K562 (cell line): ENCODE results near the gene PHF21A.

ENCODE experiments used
- ATF3 ChIP-seq, 2 experiments: fragments of 450-650 bp in 1 of 2; sonication (generic) in 1 of 2; formaldehyde crosslinking in 1 of 2; IDR thresholded peaks in 1 of 2; conservative IDR thresholded peaks in 1 of 2; 2 replicates each; pipeline versions ENCODE4 v1.6.1 to v1.8.1; 2016 to 2023; ENCODE audit warnings: mild to moderate bottlenecking in 2 of 2, moderate library complexity in 2 of 2, inconsistent platforms in 1 of 2, missing genetic modification reagents in 1 of 2
- CHAMP1 ChIP-seq: fragments of 450-650 bp; IDR thresholded peaks from 2 replicates; pipeline ENCODE4 v1.6.1; 2016; ENCODE audit warnings: mild to moderate bottlenecking
- CTCF ChIP-seq, 3 experiments: IDR thresholded peaks in 2 of 3; conservative IDR thresholded peaks in 1 of 3; 2 replicates each; pipeline ENCODE4 v1.5.1; 2011 to 2012; ENCODE audit warnings: low read length in 3 of 3, mild to moderate bottlenecking in 3 of 3, control low read depth in 2 of 3, improper control_type of control experiment in 1 of 3, inconsistent platforms in 1 of 3, low read depth in 1 of 3, mixed read lengths in 1 of 3, moderate library complexity in 1 of 3; ENCODE audit not compliant: insufficient read depth in 2 of 3
- EP300 ChIP-seq: IDR thresholded peaks from 2 replicates; pipeline ENCODE4 v1.6.1; 2012; ENCODE audit warnings: low read length, improper control_type of control experiment
- HNRNPH1 ChIP-seq: fragments of 200-400 bp; formaldehyde crosslinking; optimal IDR thresholded peaks from 2 replicates; pipeline ENCODE3; 2017; ENCODE audit warnings: low read depth, mild to moderate bottlenecking, low read length, moderate library complexity
- HNRNPL ChIP-seq: fragments of 200-400 bp; formaldehyde crosslinking; IDR thresholded peaks from 2 replicates; pipeline ENCODE4 v1.6.1; 2017; ENCODE audit warnings: low read depth, mild to moderate bottlenecking, low read length
- POLR2A ChIP-seq: fragments of 450-650 bp; conservative IDR thresholded peaks from 2 replicates; pipeline ENCODE4 v1.6.1; 2016
- SP1 ChIP-seq: sonication (generic); formaldehyde crosslinking; IDR thresholded peaks from 2 replicates; pipeline ENCODE4 v1.8.1; 2022; ENCODE audit warnings: mild to moderate bottlenecking, missing genetic modification reagents
- TCF7L2 ChIP-seq: fragments of 150-350 bp; IDR thresholded peaks from 2 replicates; pipeline ENCODE4 v1.6.1; 2016; ENCODE audit warnings: low read depth, mild to moderate bottlenecking, low read length, moderate library complexity
- USF1 ChIP-seq: sonication (generic); formaldehyde crosslinking; IDR thresholded peaks from 2 replicates; pipeline ENCODE4 v1.9.0; 2022; ENCODE audit warnings: mild to moderate bottlenecking, missing genetic modification reagents
- ZNF174 ChIP-seq: fragments of 250-450 bp; sonication (Bioruptor Pico); IDR thresholded peaks from 2 replicates; pipeline ENCODE4 v1.4.0; 2020; ENCODE audit warnings: mild to moderate bottlenecking
- ZNF184 ChIP-seq: sonication (generic); formaldehyde crosslinking; IDR thresholded peaks from 2 replicates; pipeline ENCODE4 v1.5.0; 2020; ENCODE audit warnings: missing genetic modification reagents
- ZNF318 ChIP-seq, 2 experiments: fragments of 450-650 bp; IDR thresholded peaks; 2 replicates each; pipeline ENCODE4 v1.6.1; 2016; ENCODE audit warnings: mild to moderate bottlenecking in 2 of 2, borderline replicate concordance in 1 of 2, low read depth in 1 of 2, moderate library complexity in 1 of 2
- ZNF518B ChIP-seq: fragments of 250-450 bp; sonication (Bioruptor Pico); IDR thresholded peaks from 2 replicates; pipeline ENCODE4 v1.5.0; 2021; ENCODE audit warnings: mild to moderate bottlenecking, moderate library complexity

- no peak for TF ChIP-seq HNRNPL
- no peak for TF ChIP-seq CTCF (IDR thresholded peaks at IDR 0.05 in 2 of 3, conservative IDR thresholded peaks at IDR 0.05 in 1 of 3; ENCODE audit: insufficient read depth in 2 of 3, low read depth in 1 of 3, low read length in 3 of 3)
- no peak for TF ChIP-seq EP300
- no peak for TF ChIP-seq CHAMP1
- TF ChIP-seq ZNF518B (CRISPR knock-in tag), result no peak
- no peak for TF ChIP-seq TCF7L2
- TF ChIP-seq POLR2A, result no peak
- no peak for TF ChIP-seq ZNF184 (CRISPR knock-in tag)
- TF ChIP-seq HNRNPH1, result no peak
- TF ChIP-seq ZNF174 (CRISPR knock-in tag), result no peak
- no peak for TF ChIP-seq ZNF318 (IDR thresholded peaks at IDR 0.05; ENCODE audit: borderline replicate concordance in 1 of 2, low read depth in 1 of 2)
- TF ChIP-seq SP1 (CRISPR knock-in tag), result no peak
- TF ChIP-seq USF1 (CRISPR knock-in tag), result no peak
- no peak for TF ChIP-seq ATF3 (IDR thresholded peaks at IDR 0.05)
- TF ChIP-seq ATF3 (CRISPR knock-in tag; conservative IDR thresholded peaks at IDR 0.05), result no peak
Measured at GRCh38 chr11:45973601-45974000, 147.7 kb downstream of the PHF21A start.
